Measurements from ENCODE around the gene NDUFS4.

GRCh38 chr5:53671447-53671846 is 111.0 kb downstream of the NDUFS4 start:
- TF ChIP-seq SIN3A (IDR thresholded peaks at IDR 0.05; ENCODE audit: borderline replicate concordance, low read depth, low read length), result no peak
- TF ChIP-seq CTCF (IDR thresholded peaks at IDR 0.05), result no peak
- TF ChIP-seq REST (IDR thresholded peaks at IDR 0.05; ENCODE audit: low read depth, low read length), result no peak
- TF ChIP-seq RFX5 (IDR thresholded peaks at IDR 0.05; ENCODE audit: low read length), result no peak
- no peak for TF ChIP-seq RAD21 (IDR thresholded peaks at IDR 0.05; ENCODE audit: low read length)
- no peak for TF ChIP-seq NRF1 (IDR thresholded peaks at IDR 0.05; ENCODE audit: low read depth, low read length)
- TF ChIP-seq POLR2AphosphoS5 (IDR thresholded peaks at IDR 0.05; ENCODE audit: low read depth, low read length), result no peak
- TF ChIP-seq, protein P1, sequence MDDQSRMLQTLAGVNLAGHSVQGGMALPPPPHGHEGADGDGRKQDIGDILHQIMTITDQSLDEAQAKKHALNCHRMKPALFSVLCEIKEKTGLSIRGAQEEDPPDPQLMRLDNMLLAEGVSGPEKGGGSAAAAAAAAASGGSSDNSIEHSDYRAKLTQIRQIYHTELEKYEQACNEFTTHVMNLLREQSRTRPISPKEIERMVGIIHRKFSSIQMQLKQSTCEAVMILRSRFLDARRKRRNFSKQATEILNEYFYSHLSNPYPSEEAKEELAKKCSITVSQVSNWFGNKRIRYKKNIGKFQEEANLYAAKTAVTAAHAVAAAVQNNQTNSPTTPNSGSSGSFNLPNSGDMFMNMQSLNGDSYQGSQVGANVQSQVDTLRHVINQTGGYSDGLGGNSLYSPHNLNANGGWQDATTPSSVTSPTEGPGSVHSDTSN (IDR thresholded peaks at IDR 0.05), result no peak
- no peak for TF ChIP-seq MXI1 (IDR thresholded peaks at IDR 0.05; ENCODE audit: low read depth, low read length)
- TF ChIP-seq GABPA (IDR thresholded peaks at IDR 0.05; ENCODE audit: low read depth), result no peak
- TF ChIP-seq GATA2 (CRISPR knock-in tag; IDR thresholded peaks at IDR 0.05), result no peak
- no peak for TF ChIP-seq FOXM1 (IDR thresholded peaks at IDR 0.05; ENCODE audit: low read depth)
